Fibroblast of villous mesenchyme (primary cell): ENCODE data around the gene UNG. TPM values are rescaled to one million over a fixed set of nuclear protein-coding genes. Genes with fewer than 3 reads are reported as not detected.

Experiments
- DNase-seq: peaks from one replicate; pipeline ENCODE4 v3.0.0-alpha.2; 2010; ENCODE audit warnings: low read depth
- H3K4me3 ChIP-seq: 2 replicates; pipeline ENCODE4 v1.5.1; 2011; ENCODE audit warnings: low read depth, mild to moderate bottlenecking, low read length
- total RNA-seq: library from RNA; depleted of rRNA; stranded (reverse); fragments of >200 nt; gene quantifications from 2 replicates; pipeline ENCODE4 v1.2.3, GENCODE V29; 2012
- TF ChIP-seq, protein P1 (sequence below): IDR thresholded peaks from 2 replicates; pipeline ENCODE4 v1.5.1; 2012; ENCODE audit warnings: low read depth, mild to moderate bottlenecking, low read length; ENCODE audit not compliant: insufficient read depth

UNG gene
- total RNA-seq, 1 donor, result 31.5 TPM

DNA sequence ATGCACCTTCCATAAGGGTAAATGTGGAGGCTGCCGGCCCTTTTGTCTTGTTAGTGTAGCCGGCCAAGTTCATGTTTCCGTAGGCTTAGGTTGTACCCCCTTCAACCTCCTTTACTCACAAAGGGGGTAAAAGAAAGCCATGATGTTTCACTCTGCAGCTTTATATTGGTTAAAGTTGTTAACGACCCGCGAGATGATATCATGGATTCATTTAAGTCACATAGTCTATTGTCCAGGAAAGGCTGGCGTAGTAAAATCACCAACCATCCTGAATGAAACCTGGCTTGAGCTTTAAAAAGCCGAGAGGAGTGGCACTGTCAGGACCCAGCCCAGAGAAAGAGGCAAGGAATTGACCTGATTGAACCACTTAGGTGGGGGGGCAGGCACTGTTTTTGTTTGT, 1.3 kb downstream of the UNG start:
- no peak for DNase-seq
- TF ChIP-seq, protein P1, sequence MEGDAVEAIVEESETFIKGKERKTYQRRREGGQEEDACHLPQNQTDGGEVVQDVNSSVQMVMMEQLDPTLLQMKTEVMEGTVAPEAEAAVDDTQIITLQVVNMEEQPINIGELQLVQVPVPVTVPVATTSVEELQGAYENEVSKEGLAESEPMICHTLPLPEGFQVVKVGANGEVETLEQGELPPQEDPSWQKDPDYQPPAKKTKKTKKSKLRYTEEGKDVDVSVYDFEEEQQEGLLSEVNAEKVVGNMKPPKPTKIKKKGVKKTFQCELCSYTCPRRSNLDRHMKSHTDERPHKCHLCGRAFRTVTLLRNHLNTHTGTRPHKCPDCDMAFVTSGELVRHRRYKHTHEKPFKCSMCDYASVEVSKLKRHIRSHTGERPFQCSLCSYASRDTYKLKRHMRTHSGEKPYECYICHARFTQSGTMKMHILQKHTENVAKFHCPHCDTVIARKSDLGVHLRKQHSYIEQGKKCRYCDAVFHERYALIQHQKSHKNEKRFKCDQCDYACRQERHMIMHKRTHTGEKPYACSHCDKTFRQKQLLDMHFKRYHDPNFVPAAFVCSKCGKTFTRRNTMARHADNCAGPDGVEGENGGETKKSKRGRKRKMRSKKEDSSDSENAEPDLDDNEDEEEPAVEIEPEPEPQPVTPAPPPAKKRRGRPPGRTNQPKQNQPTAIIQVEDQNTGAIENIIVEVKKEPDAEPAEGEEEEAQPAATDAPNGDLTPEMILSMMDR, result no peak

DNA sequence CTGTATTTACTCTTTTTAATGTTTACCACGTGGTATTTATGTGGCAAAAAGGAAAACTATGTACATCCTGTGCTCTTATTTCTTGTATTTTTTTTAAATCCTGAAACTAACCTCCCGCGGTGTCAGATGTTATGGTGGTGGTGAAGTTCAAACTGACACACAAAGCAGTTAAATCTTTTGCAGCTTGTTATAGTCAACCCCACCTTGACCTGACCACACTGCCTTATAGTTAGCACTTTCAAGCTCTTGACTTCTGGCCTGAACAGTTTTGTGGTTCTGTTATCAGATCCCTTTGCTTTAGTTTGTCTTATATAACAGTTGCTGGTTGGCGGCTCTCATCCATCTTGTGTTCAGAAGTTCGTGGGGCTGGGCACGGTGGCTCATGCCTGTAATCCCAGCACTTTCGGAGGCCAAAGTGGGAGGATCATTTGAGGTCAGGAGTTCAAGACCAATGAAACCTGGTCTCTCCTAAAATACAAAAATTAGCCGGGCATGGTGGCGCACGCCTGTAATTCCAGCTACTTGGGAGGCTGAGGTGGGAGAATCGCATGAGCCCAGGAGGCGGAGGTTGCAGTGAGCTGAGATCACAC, 2.1 kb downstream of the UNG start:
- H3K4me3 ChIP-seq, result peak overlapping the region; percentile 78
- TF ChIP-seq, protein P1, result no peak
- DNase-seq, result peak; percentile 82

More for the DNA sequence above, 1.3 kb downstream of the UNG start:
- H3K4me3 ChIP-seq, result peak overlapping the region; percentile 78

DNA sequence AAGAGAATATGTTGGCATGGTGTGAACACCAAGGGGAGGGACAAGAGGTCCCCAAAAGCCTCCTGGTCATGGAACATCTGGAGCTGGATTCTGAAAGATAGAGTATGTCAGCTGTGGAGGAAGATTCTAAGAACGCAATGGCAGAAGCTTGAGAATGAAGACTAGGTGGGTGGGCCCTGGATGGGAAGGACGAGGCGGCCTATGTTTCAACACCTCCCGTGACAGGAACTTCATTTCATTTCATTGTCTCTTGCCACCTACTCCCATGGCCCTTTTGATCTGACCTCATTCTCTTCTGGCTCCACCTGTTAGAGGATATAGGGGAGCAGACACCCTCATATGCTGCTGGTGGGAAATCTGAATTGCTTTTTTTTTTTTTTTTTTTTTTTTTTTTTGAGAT, 3.3 kb downstream of the UNG start:
- H3K4me3 ChIP-seq, result no peak overlapping the region
- TF ChIP-seq, protein P1, result no peak
- no peak for DNase-seq

DNA sequence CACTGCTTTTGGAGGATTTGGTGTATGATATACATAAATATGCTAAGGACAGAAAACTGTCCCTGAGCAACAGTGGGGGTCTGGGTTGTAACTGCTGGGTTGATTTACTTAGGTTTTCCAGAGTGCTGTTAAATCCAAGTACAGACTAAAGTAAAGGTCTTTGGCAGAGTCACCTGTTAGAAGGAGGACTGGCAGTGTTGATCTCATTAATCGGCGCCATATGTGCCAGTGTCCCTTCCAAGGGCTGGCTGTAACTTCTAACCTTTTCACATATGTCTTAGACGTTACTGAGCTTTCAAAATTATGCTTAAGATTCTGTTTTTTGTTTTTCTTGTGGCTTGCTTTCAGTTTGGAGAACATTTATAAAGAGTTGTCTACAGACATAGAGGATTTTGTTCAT, 5.1 kb downstream of the UNG start:
- TF ChIP-seq, protein P1, result no peak
- H3K4me3 ChIP-seq, result no peak overlapping the region

DNA sequence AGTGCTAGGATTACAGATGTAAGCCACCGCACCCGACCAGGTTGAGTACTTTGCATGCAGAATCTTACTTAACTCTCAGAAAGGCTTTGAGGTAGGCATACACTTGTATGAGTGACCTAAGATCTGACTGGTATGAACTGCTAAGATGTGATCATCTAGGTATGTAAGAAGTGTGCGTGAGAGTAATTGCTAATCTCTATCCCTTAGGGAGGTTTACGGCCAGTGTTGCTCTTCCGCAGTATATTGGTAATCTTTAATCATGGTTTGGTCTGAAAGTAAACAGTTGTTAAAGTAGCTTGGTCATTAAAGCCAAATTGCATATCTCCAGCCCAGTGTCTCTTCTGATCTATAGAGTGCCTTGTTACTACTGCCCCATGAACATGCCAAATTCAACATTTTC, 7.8 kb downstream of the UNG start:
- TF ChIP-seq, protein P1, result no peak
- DNase-seq, result no peak
- no peak overlapping the region for H3K4me3 ChIP-seq

More for the DNA sequence above, 5.1 kb downstream of the UNG start:
- no peak for DNase-seq

DNA sequence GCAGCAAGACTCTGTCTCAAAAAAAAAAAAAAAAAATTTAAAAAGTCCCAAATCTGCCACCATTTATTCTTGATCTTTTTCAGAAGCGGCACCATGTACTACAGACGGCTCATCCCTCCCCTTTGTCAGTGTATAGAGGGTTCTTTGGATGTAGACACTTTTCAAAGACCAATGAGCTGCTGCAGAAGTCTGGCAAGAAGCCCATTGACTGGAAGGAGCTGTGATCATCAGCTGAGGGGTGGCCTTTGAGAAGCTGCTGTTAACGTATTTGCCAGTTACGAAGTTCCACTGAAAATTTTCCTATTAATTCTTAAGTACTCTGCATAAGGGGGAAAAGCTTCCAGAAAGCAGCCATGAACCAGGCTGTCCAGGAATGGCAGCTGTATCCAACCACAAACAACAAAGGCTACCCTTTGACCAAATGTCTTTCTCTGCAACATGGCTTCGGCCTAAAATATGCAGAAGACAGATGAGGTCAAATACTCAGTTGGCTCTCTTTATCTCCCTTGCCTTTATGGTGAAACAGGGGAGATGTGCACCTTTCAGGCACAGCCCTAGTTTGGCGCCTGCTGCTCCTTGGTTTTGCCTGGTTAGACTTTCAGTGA, 12.5 kb downstream of the UNG start:
- TF ChIP-seq, protein P1, result no peak
- DNase-seq, result no peak
- H3K4me3 ChIP-seq, result no peak overlapping the region

DNA sequence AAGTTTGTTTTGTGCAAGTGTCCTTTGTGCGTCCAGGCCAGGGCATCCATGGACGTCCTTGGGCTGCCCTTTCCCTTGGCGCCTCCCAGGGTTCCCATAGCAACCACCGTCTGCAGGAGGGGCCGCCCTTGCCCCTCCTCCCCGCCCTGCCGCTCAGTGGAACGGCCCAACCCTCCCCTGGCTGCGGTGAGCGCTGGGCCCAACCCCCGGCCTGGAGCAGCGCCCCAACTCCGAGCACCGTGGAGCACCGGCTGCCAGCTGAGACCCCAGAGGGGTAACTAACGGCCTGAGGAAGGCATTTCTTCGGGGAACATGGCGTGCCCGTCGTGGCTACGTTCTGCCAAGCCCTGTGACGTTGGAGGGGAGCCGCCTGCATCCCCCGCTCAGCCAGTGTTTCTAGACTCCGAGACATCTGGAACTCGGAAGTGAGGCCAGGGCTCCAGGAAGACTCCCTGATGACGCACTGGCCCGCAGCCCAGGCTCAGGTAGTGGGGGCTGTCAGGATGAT, 13.6 kb downstream of the UNG start:
- H3K4me3 ChIP-seq, result peak overlapping the region; percentile 75
- TF ChIP-seq, protein P1, result no peak
- DNase-seq, result peak; percentile 88
